Body of pancreas (tissue), 4 donors: Measurements from ENCODE around the gene GABRA5.

Experiments
- CTCF ChIP-seq, 7 experiments: fragments of 450-650 bp in 4 of 7; fragments of 200-600 bp in 3 of 7; sonication (generic) in 3 of 7; IDR thresholded peaks; one replicate each; pipeline ENCODE4 v1.5.1; 2016 to 2019; ENCODE audit warnings: antibody characterized with exemption in 7 of 7
- POLR2A ChIP-seq, 3 donors: fragments of 450-650 bp; IDR thresholded peaks; one replicate each; pipeline ENCODE4 v1.6.1; 2016; ENCODE audit warnings: antibody characterized with exemption in 3 of 3, mild to moderate bottlenecking in 2 of 3

DNA sequence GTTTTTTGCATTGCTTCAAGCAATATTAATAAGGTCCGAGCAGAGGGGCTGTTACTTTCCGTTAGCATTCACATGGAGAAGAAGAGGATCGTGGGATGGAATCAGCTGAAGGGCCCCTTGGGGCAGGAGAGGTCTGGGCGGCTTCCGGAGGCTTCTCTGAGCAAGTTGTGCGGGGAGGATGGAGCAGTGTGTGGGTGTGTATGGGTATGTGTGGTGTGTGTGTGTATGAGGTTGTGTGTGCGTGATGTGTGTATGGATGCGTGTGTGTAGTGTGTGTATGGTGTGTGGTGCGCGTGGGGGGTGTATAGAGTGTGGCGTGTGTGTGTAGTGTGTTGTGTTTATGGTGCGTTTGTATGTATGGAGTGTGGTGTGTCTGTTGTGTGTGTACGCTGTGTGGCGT is 25.8 kb downstream of the GABRA5 start:
- TF ChIP-seq CTCF (IDR thresholded peaks at IDR 0.05) (no peak), POLR2A (IDR thresholded peaks at IDR 0.05) (no peak)
